ENCODE results near the gene ARMC7.
A peak's percentile ranks its signal among the peaks of the same experiment; 100 is the strongest.
"Not testable (repeated sequence)": the region's sequence is repeated elsewhere in the genome, so short reads cannot be mapped to it uniquely, and the experiment has no call there.

ARMC7 gene

GRCh38 chr17:75131278-75132017 lies 21.7 kb downstream of the ARMC7 start, which contains the start of gene NT5C:
Gene NT5C, minus strand, starts transcription at chr17:75131742. Its CDS starts 35 bp downstream, at chr17:75131707.
- H3K9me3 ChIP-seq (ENCODE audit: insufficient read depth, low read length): no peaks in the 10 kb centered on the region
- peaks cover 5% of the 10 kb centered on the region; the same call in 1 of the 2 replicates for H4K20me1 ChIP-seq (ENCODE audit: insufficient read depth, low read length)
- peak within 1 kb of the TSS; percentile 72 for H3K27ac ChIP-seq (ENCODE audit: low read length)
- peak within 1 kb of the TSS; percentile 78 for H3K4me2 ChIP-seq (ENCODE audit: low read length)
- H2AFZ ChIP-seq (ENCODE audit: low read depth, low read length): peak within 1 kb of the TSS; percentile 72
- peak; percentile 79 for TF ChIP-seq CTCF (IDR thresholded peaks at IDR 0.05; ENCODE audit: low read depth, low read length)
- no peak for TF ChIP-seq EZH2phosphoT487 (IDR thresholded peaks at IDR 0.05; ENCODE audit: low read depth)
- H3K4me3 ChIP-seq (ENCODE audit: low read length): peak within 1 kb of the TSS; percentile 95
- peaks cover 16% of the 10 kb centered on the region for H3K79me2 ChIP-seq (ENCODE audit: low read length)
- peaks cover 22% of the 10 kb centered on the region for H3K36me3 ChIP-seq (replicated peaks; ENCODE audit: low read depth, low read length)
- no peaks in the 10 kb centered on the region for H3K27me3 ChIP-seq (ENCODE audit: low read depth, low read length)
- H3K9ac ChIP-seq (ENCODE audit: low read length): peak within 1 kb of the TSS; percentile 97
- peaks cover 11% of the 10 kb centered on the region for H3K4me1 ChIP-seq (ENCODE audit: low read length)

- Histone ChIP-seq H2AFZ (ENCODE audit: low read depth, low read length) (peak overlapping the region; percentile 72; the same call in 1 of the 2 replicates), H3K9ac (ENCODE audit: low read length) (peak overlapping the region; percentile 97), H3K27ac (ENCODE audit: low read length) (peak overlapping the region; percentile 72), H3K36me3 (replicated peaks; ENCODE audit: low read depth, low read length) (peaks cover 22% of the 10 kb centered on the region), H3K4me1 (ENCODE audit: low read length) (peaks cover 11% of the 10 kb centered on the region), H3K4me2 (ENCODE audit: low read length) (peak overlapping the region; percentile 78), H3K4me3 (ENCODE audit: low read length) (peak overlapping the region; percentile 95), H3K79me2 (ENCODE audit: low read length) (peaks cover 16% of the 10 kb centered on the region)
- not testable (repeated sequence) for H4K20me1 ChIP-seq (ENCODE audit: insufficient read depth, low read length); H3K27me3 ChIP-seq (ENCODE audit: low read depth, low read length); H3K9me3 ChIP-seq (ENCODE audit: insufficient read depth, low read length)
Observed at GRCh38 chr17:75132018-75133000, 22.5 kb downstream of the ARMC7 start.

GRCh38 chr17:75133001-75133400 lies 23.2 kb downstream of the ARMC7 start:
- no peak overlapping the region for H3K9ac ChIP-seq (ENCODE audit: low read length)
- peaks cover 5% of the 10 kb centered on the region for H4K20me1 ChIP-seq (ENCODE audit: insufficient read depth, low read length)

GRCh38 chr17:75133607-75134347 lies 24.0 kb downstream of the ARMC7 start:
- H4K20me1 ChIP-seq (ENCODE audit: insufficient read depth, low read length); H3K9me3 ChIP-seq (ENCODE audit: insufficient read depth, low read length); H3K4me3 ChIP-seq (ENCODE audit: low read length); H3K27me3 ChIP-seq (ENCODE audit: low read depth, low read length); H3K4me2 ChIP-seq (ENCODE audit: low read length); H2AFZ ChIP-seq (ENCODE audit: low read depth, low read length); H3K9ac ChIP-seq (ENCODE audit: low read length); H3K27ac ChIP-seq (ENCODE audit: low read length): not testable (repeated sequence)
- Histone ChIP-seq H3K36me3 (replicated peaks; ENCODE audit: low read depth, low read length) (peaks cover 24% of the 10 kb centered on the region), H3K4me1 (ENCODE audit: low read length) (peaks cover 11% of the 10 kb centered on the region), H3K79me2 (ENCODE audit: low read length) (peaks cover 16% of the 10 kb centered on the region)

More at GRCh38 chr17:75133001-75133400, 23.2 kb downstream of the ARMC7 start:
- no peak overlapping the region for H2AFZ ChIP-seq (ENCODE audit: low read depth, low read length)
- no peak for TF ChIP-seq EZH2phosphoT487 (IDR thresholded peaks at IDR 0.05; ENCODE audit: low read depth)
- TF ChIP-seq CTCF (IDR thresholded peaks at IDR 0.05; ENCODE audit: low read depth, low read length): no peak
- no peaks in the 10 kb centered on the region for H3K9me3 ChIP-seq (ENCODE audit: insufficient read depth, low read length)
- peaks cover 11% of the 10 kb centered on the region for H3K4me1 ChIP-seq (ENCODE audit: low read length)
- no peak overlapping the region for H3K4me3 ChIP-seq (ENCODE audit: low read length)
- H3K79me2 ChIP-seq (ENCODE audit: low read length): peaks cover 16% of the 10 kb centered on the region
- peaks cover 22% of the 10 kb centered on the region for H3K36me3 ChIP-seq (replicated peaks; ENCODE audit: low read depth, low read length)
- no peaks in the 10 kb centered on the region for H3K27me3 ChIP-seq (ENCODE audit: low read depth, low read length)
- no peak overlapping the region for H3K27ac ChIP-seq (ENCODE audit: low read length)
- no peak overlapping the region for H3K4me2 ChIP-seq (ENCODE audit: low read length)

Measured in OCI-LY3 (cell line).